HUES64 (cell line): ENCODE data around the gene CHAC2.
"Not testable (repeated sequence)": the region's sequence is repeated elsewhere in the genome, so short reads cannot be mapped to it uniquely, and the experiment has no call there.

Experiments
- H3K27ac ChIP-seq: 2 replicates; pipeline ENCODE4 v1.7.0; 2013; ENCODE audit warnings: low read depth, low read length, inconsistent platforms
- H3K27me3 ChIP-seq: 2 replicates; pipeline ENCODE4 v1.6.1; 2013; ENCODE audit warnings: mild to moderate bottlenecking, low read length; ENCODE audit not compliant: insufficient read depth
- H3K36me3 ChIP-seq: 2 replicates; pipeline ENCODE4 v1.6.1; 2013; ENCODE audit warnings: mild to moderate bottlenecking, low read length; ENCODE audit not compliant: insufficient read depth
- H3K4me1 ChIP-seq: 2 replicates; pipeline ENCODE4 v1.6.1; 2013; ENCODE audit warnings: mild to moderate bottlenecking, low read length, moderate library complexity; ENCODE audit not compliant: insufficient read depth
- H3K4me3 ChIP-seq: 2 replicates; pipeline ENCODE4 v1.5.1; 2013; ENCODE audit warnings: mild to moderate bottlenecking, low read length, moderate library complexity
- H3K9ac ChIP-seq: 2 replicates; pipeline ENCODE4 v1.6.1; 2013; ENCODE audit warnings: mild to moderate bottlenecking, low read depth, low read length
- H3K9me3 ChIP-seq: 2 replicates; pipeline ENCODE4 v1.6.1; 2013; ENCODE audit warnings: low read depth, low read length; ENCODE audit not compliant: insufficient read depth
- WGBS: fragments of 150-250, 120-280 bp; methylation state at CpG from one replicate; pipeline ENCODE4 v1.1.7; 2013; ENCODE audit warnings: missing lambda C conversion rate; 5-methylcytosine and 5-hydroxymethylcytosine counted together

Gene CHAC2

GRCh38 chr2:53801547-53801946 is 33.9 kb downstream of the CHAC2 start:
- Histone ChIP-seq H3K4me3 (no peak overlapping the region), H3K4me1 (no peaks in the 10 kb centered on the region), H3K36me3 (peaks cover 89% of the 10 kb centered on the region), H3K27me3 (no peaks in the 10 kb centered on the region), H3K27ac (no peak overlapping the region), H3K9ac (no peak overlapping the region), H3K9me3 (no peaks in the 10 kb centered on the region)

- Histone ChIP-seq H3K36me3 (peaks cover 92% of the 10 kb centered on the region), H3K4me1 (no peaks in the 10 kb centered on the region), H3K27ac (no peak overlapping the region), H3K27me3 (no peaks in the 10 kb centered on the region), H3K9ac (no peak overlapping the region), H3K9me3 (no peaks in the 10 kb centered on the region), H3K4me3 (no peak overlapping the region)
- 86% methylated on average over 7 of the region's 7 CpGs for WGBS
Measured at GRCh38 chr2:53802617-53803151, 35.1 kb downstream of the CHAC2 start.

- no peak overlapping the region for H3K27ac ChIP-seq
- 85% methylated on average over 2 of the region's 3 CpGs for WGBS
- H3K4me3 ChIP-seq = no peak overlapping the region
- no peak overlapping the region for H3K9ac ChIP-seq
- peaks cover 90% of the 10 kb centered on the region for H3K36me3 ChIP-seq
- H3K4me1 ChIP-seq = no peaks in the 10 kb centered on the region
- H3K9me3 ChIP-seq = no peaks in the 10 kb centered on the region
- H3K27me3 ChIP-seq = no peaks in the 10 kb centered on the region
Measured at GRCh38 chr2:53811601-53812000, 44.0 kb downstream of the CHAC2 start.

GRCh38 chr2:53813151-53813550 is 45.5 kb downstream of the CHAC2 start:
- peaks cover 81% of the 10 kb centered on the region for H3K36me3 ChIP-seq
- H3K9ac ChIP-seq = no peak overlapping the region
- H3K4me1 ChIP-seq = no peaks in the 10 kb centered on the region
- no peaks in the 10 kb centered on the region for H3K27me3 ChIP-seq
- H3K27ac ChIP-seq = no peak overlapping the region
- no peak overlapping the region for H3K4me3 ChIP-seq
- H3K9me3 ChIP-seq = no peaks in the 10 kb centered on the region

DNA sequence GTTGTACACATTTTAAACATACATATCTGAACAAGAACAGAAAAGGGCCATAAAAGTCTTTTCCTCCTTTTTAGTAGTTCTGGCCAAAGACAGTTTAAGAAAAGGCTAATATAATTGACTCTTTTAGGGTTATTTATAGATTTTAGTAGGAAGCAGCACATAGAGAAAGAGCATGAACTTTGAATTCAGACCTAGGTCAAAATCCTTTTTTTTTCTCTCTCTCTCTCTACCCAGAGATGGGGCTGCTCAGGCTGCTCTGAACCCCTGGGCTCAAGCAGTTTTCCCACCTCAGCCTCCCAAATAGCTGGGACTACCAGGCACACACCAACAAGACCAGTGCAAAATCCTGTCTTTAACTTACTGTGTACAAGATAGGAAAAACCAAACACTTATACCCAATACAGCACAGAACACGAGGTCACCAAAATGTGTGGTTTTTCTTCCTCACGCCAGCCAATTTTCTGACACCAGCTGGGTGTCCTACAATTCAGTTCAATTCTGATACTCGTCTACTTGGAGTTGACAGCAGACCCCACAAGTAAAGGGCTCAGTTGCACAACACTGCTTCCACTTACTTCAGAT is 51.3 kb downstream of the CHAC2 start:
- WGBS = 93% methylated on average over 3 of the region's 3 CpGs
- Histone ChIP-seq H3K4me1 (no peaks in the 10 kb centered on the region), H3K9ac (no peak overlapping the region), H3K27ac (no peak overlapping the region), H3K27me3 (no peaks in the 10 kb centered on the region), H3K9me3 (no peaks in the 10 kb centered on the region), H3K36me3 (peaks cover 34% of the 10 kb centered on the region), H3K4me3 (no peak overlapping the region)

- H3K36me3 ChIP-seq = peaks cover 28% of the 10 kb centered on the region
- no peaks in the 10 kb centered on the region for H3K9me3 ChIP-seq
- WGBS = 96% methylated on average over 3 of the region's 4 CpGs
- no peak overlapping the region for H3K4me3 ChIP-seq
- no peak overlapping the region for H3K27ac ChIP-seq
- H3K9ac ChIP-seq = no peak overlapping the region
- H3K4me1 ChIP-seq = no peaks in the 10 kb centered on the region
- H3K27me3 ChIP-seq = no peaks in the 10 kb centered on the region
Measured at GRCh38 chr2:53819634-53820033, 52.0 kb downstream of the CHAC2 start.

DNA sequence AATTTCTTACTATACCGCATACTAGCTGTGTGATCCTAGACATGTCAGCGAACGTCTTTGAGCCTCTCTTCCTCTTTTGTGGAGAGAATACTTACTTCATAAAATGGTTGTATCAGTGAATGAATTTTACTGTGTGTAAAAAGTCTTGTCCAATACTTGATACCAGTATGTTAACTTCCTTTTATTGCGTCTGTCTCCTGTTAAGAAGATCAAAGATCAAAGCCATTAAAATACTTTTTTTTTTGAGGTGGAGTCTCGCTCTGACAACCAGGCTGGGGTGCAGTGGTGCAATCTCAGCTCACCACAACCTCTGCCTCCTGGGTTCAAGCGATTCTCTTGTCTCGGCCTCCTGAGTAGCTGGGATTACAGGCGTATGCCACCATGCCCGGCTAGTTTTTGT is 52.4 kb downstream of the CHAC2 start:
- 95% methylated on average over 9 of the region's 9 CpGs for WGBS

GRCh38 chr2:53820711-53821110 is 53.1 kb downstream of the CHAC2 start:
- peaks cover 19% of the 10 kb centered on the region for H3K36me3 ChIP-seq
- H3K27ac ChIP-seq = no peak overlapping the region
- H3K9me3 ChIP-seq = no peaks in the 10 kb centered on the region
- H3K4me1 ChIP-seq = 0 out of 2 replicates have a peak, but pooled peaks cover under 1% of the 10 kb centered on the region
- 96% methylated on average over 4 of the region's 4 CpGs for WGBS
- no peak overlapping the region for H3K4me3 ChIP-seq
- H3K9ac ChIP-seq = no peak overlapping the region
- H3K27me3 ChIP-seq = no peaks in the 10 kb centered on the region

More for the DNA sequence above, 52.4 kb downstream of the CHAC2 start:
- no peaks in the 10 kb centered on the region for H3K27me3 ChIP-seq
- peaks cover 26% of the 10 kb centered on the region for H3K36me3 ChIP-seq
- H3K4me3 ChIP-seq = no peak overlapping the region
- H3K4me1 ChIP-seq = no peaks in the 10 kb centered on the region
- H3K9me3 ChIP-seq = no peaks in the 10 kb centered on the region
- no peak overlapping the region for H3K27ac ChIP-seq
- no peak overlapping the region for H3K9ac ChIP-seq

- Histone ChIP-seq H3K4me1 (peaks cover 11% of the 10 kb centered on the region), H3K27me3 (no peaks in the 10 kb centered on the region), H3K27ac (no peak overlapping the region), H3K4me3 (no peak overlapping the region), H3K36me3 (peaks cover 16% of the 10 kb centered on the region), H3K9ac (no peak overlapping the region), H3K9me3 (no peaks in the 10 kb centered on the region)
- 95% methylated on average over 6 of the region's 6 CpGs for WGBS
Measured at GRCh38 chr2:53821810-53822209, 54.2 kb downstream of the CHAC2 start.

GRCh38 chr2:53823639-53824038 is 56.0 kb downstream of the CHAC2 start:
- not testable (repeated sequence) for H3K36me3 ChIP-seq, H3K4me3 ChIP-seq, H3K27me3 ChIP-seq, H3K27ac ChIP-seq, H3K9me3 ChIP-seq, H3K9ac ChIP-seq
- H3K4me1 ChIP-seq = peaks cover 24% of the 10 kb centered on the region
- WGBS = 92% methylated on average over 9 of the region's 9 CpGs
